GM12878 (cell line): ENCODE results near the gene ANKRD33. TPM values are rescaled to one million over a fixed set of nuclear protein-coding genes. Genes with fewer than 3 reads are reported as not detected.

ENCODE experiments used
- ATAC-seq: fragments of 200-7000 bp; cut with Tn5 transposase; 3 replicates; pipeline ENCODE4 v1.9.1; 2020; ENCODE audit warnings: mild to moderate bottlenecking, moderate library complexity
- BruUV-seq: library from RNA; stranded (reverse); fragments of 400-500 nt; replicated peaks from 2 replicates; lab custom pipeline; 2021; lab: Mats Ljungman, UMichigan
- CTCF ChIA-PET: fragments of 300-600 bp; sonication (Branson Sonifier 250); formaldehyde crosslinking; extraction: SDS; loops from one replicate; lab custom pipeline; 2021; ENCODE audit warnings: inconsistent platforms; lab: Yijun Ruan, JAX
- POLR2A ChIA-PET: fragments of 350-600 bp; formaldehyde crosslinking; extraction: SDS; loops from one replicate; lab custom pipeline; 2021; ENCODE audit warnings: inconsistent platforms; lab: Charles Lee
- RAD21 ChIA-PET: fragments of 300-600 bp; sonication (Branson Sonifier 250); formaldehyde crosslinking; loops from one replicate; lab custom pipeline; 2023; ENCODE audit warnings: antibody characterized with exemption; ENCODE audit not compliant: unreplicated experiment; lab: Charles Lee
- SMC1A ChIA-PET: fragments of 300-600 bp; sonication (Branson Sonifier 250); formaldehyde crosslinking; loops from one replicate; lab custom pipeline; 2023; ENCODE audit not compliant: unreplicated experiment, uncharacterized antibody; lab: Charles Lee
- DNase-seq: peaks from one replicate; pipeline ENCODE4 v3.0.0-alpha.2; 2011; ENCODE audit warnings: low read depth, low spot score
- FAIRE-seq: peaks from 3 replicates; lab custom pipeline; 2011; peaks lifted over from hg19 to GRCh38; lab: Jason Lieb, UNC
- H2AFZ ChIP-seq: 2 replicates; pipeline ENCODE4 v1.6.0; 2011; ENCODE audit warnings: low read depth, low read length, control low read depth; ENCODE audit not compliant: control insufficient read depth
- H3K27ac ChIP-seq: 2 replicates; pipeline ENCODE4 v1.5.1; 2011; ENCODE audit warnings: control low read depth; ENCODE audit not compliant: control insufficient read depth, insufficient read depth
- H3K27me3 ChIP-seq, 2 experiments: replicated peaks in 1 of 2; 2 replicates each; pipeline versions ENCODE4 v1.6.0 to v1.6.1; 2011; ENCODE audit warnings: low read length in 1 of 2; ENCODE audit not compliant: control insufficient read depth in 2 of 2, insufficient read depth in 2 of 2
- H3K36me3 ChIP-seq, 2 experiments: 2 replicates each; pipeline ENCODE4 v1.5.1; 2011; ENCODE audit warnings: low read length in 1 of 2; ENCODE audit not compliant: control insufficient read depth in 2 of 2, insufficient read depth in 2 of 2
- H3K4me1 ChIP-seq: 2 replicates; pipeline ENCODE4 v1.6.1; 2011; ENCODE audit warnings: mild to moderate bottlenecking, low read length, moderate library complexity, mixed read lengths; ENCODE audit not compliant: control insufficient read depth, insufficient read depth
- H3K4me2 ChIP-seq: 2 replicates; pipeline ENCODE4 v1.6.0; 2011; ENCODE audit warnings: control low read depth; ENCODE audit not compliant: control insufficient read depth, insufficient read depth
- H3K4me3 ChIP-seq: fragments of 200-600 bp; sonication (generic); 2 replicates; pipeline ENCODE4 v1.5.1; 2016
- H3K79me2 ChIP-seq: 2 replicates; pipeline ENCODE4 v1.6.0; 2011; ENCODE audit warnings: low read length; ENCODE audit not compliant: control insufficient read depth, insufficient read depth
- H3K9ac ChIP-seq: 2 replicates; pipeline ENCODE4 v1.8.0; 2011; ENCODE audit warnings: low read length, control low read depth, mixed read lengths; ENCODE audit not compliant: control insufficient read depth, insufficient read depth
- H3K9me3 ChIP-seq: replicated peaks from 3 replicates; pipeline ENCODE4 v1.5.1; 2011; ENCODE audit warnings: mild to moderate bottlenecking, low read length; ENCODE audit not compliant: control insufficient read depth, insufficient read depth
- H4K20me1 ChIP-seq: 2 replicates; pipeline ENCODE4 v1.6.0; 2011; ENCODE audit not compliant: control insufficient read depth, insufficient read depth
- BRCA1 ChIP-seq: IDR thresholded peaks from 2 replicates; pipeline ENCODE4 v1.6.1; 2011; ENCODE audit warnings: low read depth, low read length, improper control_type of control experiment
- CBX3 ChIP-seq: fragments of 200-600 bp; sonication (generic); IDR thresholded peaks from 2 replicates; pipeline ENCODE4 v1.6.1; 2016; ENCODE audit warnings: low read depth, borderline replicate concordance
- CHD1 ChIP-seq: IDR thresholded peaks from 2 replicates; pipeline ENCODE4 v1.6.1; 2012; ENCODE audit warnings: low read depth, low read length, improper control_type of control experiment
- CREM ChIP-seq: IDR thresholded peaks from 2 replicates; pipeline ENCODE4 v1.6.1; 2014; ENCODE audit warnings: antibody characterized with exemption, low read depth
- DPF2 ChIP-seq: fragments of 450-650 bp; IDR thresholded peaks from 2 replicates; pipeline ENCODE4 v1.6.1; 2017; ENCODE audit warnings: mild to moderate bottlenecking
- FOS ChIP-seq: IDR thresholded peaks from 3 replicates; pipeline ENCODE4 v1.6.1; 2011; ENCODE audit warnings: borderline replicate concordance; ENCODE audit not compliant: insufficient read length; ENCODE audit errors: extremely low read depth
- KLF5 ChIP-seq: fragments of 450-650 bp; IDR thresholded peaks from 2 replicates; pipeline ENCODE4 v1.6.1; 2014; ENCODE audit warnings: mild to moderate bottlenecking; ENCODE audit not compliant: partially characterized antibody
- RAD51 ChIP-seq: fragments of 450-650 bp; IDR thresholded peaks from 2 replicates; pipeline ENCODE4 v1.6.1; 2016; ENCODE audit warnings: moderate library complexity, mild to moderate bottlenecking, inconsistent platforms
- RELA ChIP-seq: fragments of 450-650 bp; IDR thresholded peaks from 2 replicates; pipeline ENCODE4 v1.8.0; 2014; ENCODE audit warnings: borderline replicate concordance; ENCODE audit not compliant: partially characterized antibody
- SP1 ChIP-seq: IDR thresholded peaks from one replicate; pipeline ENCODE4 v1.6.1; 2011; ENCODE audit warnings: low read depth, low read length
- STAT1 ChIP-seq: fragments of 450-650 bp; conservative IDR thresholded peaks from 2 replicates; pipeline ENCODE4 v1.6.1; 2014; ENCODE audit warnings: antibody characterized with exemption, mild to moderate bottlenecking
- TAF1 ChIP-seq: IDR thresholded peaks from 2 replicates; pipeline ENCODE4 v1.6.1; 2011; ENCODE audit warnings: mild to moderate bottlenecking, low read depth, low read length, borderline replicate concordance
- TARDBP ChIP-seq: IDR thresholded peaks from 2 replicates; pipeline ENCODE4 v1.6.1; 2016; ENCODE audit warnings: borderline replicate concordance
- ZBED1 ChIP-seq: IDR thresholded peaks from 2 replicates; pipeline ENCODE4 v1.6.1; 2016; ENCODE audit warnings: borderline replicate concordance
- ZNF384 ChIP-seq: IDR thresholded peaks from 2 replicates; pipeline ENCODE4 v1.6.1; 2012; ENCODE audit warnings: low read depth, mild to moderate bottlenecking, low read length, improper control_type of control experiment, borderline replicate concordance
- WGBS: methylation state at CpG from one replicate; pipeline ENCODE4 v1.1.6; 2016; ENCODE audit warnings: low lambda C conversion rate; ENCODE audit not compliant: insufficient replicate concordance, insufficient coverage; ENCODE audit errors: missing lambda C conversion rate; 5-methylcytosine and 5-hydroxymethylcytosine counted together
- in situ Hi-C: fragments of 300-500 bp; cut with MboI; formaldehyde crosslinking; loops from 9 replicates; pipeline ENCODE4 v1.14.3; 2018; ENCODE audit warnings: mixed read lengths
- intact Hi-C: fragments of 100-400 bp; cut with micrococcal nuclease; formaldehyde crosslinking; loops from one replicate; pipeline ENCODE4 v1.14.2; 2022; ENCODE audit not compliant: unreplicated experiment
- polyA plus RNA-seq, 11 experiments: library from polyadenylated mRNA; depleted of rRNA in 4 of 11; unstranded in 6 of 11; stranded (reverse) in 5 of 11; fragments of >200 nt; fragmentation: Nextera tagmentation in 4 of 11; fragmentation: Illumina TruSeq in 1 of 11; extraction: Ambion mirVana in 4 of 11; extraction: Trizol in 1 of 11; gene quantifications; 1 replicate in 1 of 11; 2 replicates in 10 of 11; pipeline versions ENCODE4 v1.2.1 to v1.2.3, GENCODE V29; 2011 to 2016; ENCODE audit warnings: inconsistent platforms in 2 of 11, missing spikeins in 2 of 11, low read depth in 1 of 11
- total RNA-seq, 4 experiments: library from RNA; depleted of rRNA in 3 of 4; stranded (reverse); fragments of >200 nt in 3 of 4; fragmentation: Illumina TruSeq in 1 of 4; extraction: Trizol in 1 of 4; gene quantifications; 2 replicates each; pipeline versions ENCODE4 v1.2.1 to v1.2.3, GENCODE V29; 2013 to 2021
- TF ChIP-seq, protein P1 (sequence below): IDR thresholded peaks from 2 replicates; pipeline ENCODE4 v1.6.1; 2011; ENCODE audit warnings: borderline replicate concordance, low read depth, mild to moderate bottlenecking, moderate library complexity, low read length; ENCODE audit not compliant: insufficient read depth, poor library complexity, severe bottlenecking
- TF ChIP-seq, protein P2 (sequence below): fragments of 450-650 bp; IDR thresholded peaks from 2 replicates; pipeline ENCODE4 v1.6.1; 2017; ENCODE audit warnings: mild to moderate bottlenecking, moderate library complexity
- TF ChIP-seq, protein P3 (sequence below): IDR thresholded peaks from 2 replicates; pipeline ENCODE4 v1.6.1; 2012; ENCODE audit warnings: low read length, inconsistent platforms
- TF ChIP-seq, protein P4 (sequence below): fragments of 450-650 bp; IDR thresholded peaks from 2 replicates; pipeline ENCODE4 v1.6.1; 2017; ENCODE audit warnings: borderline replicate concordance

ANKRD33 gene
- total and polyA plus RNA-seq, 10 of the 15 experiments (the other 5 are each of a cell fraction or from before 2014, with no cell fraction given), result not detected

DNA sequence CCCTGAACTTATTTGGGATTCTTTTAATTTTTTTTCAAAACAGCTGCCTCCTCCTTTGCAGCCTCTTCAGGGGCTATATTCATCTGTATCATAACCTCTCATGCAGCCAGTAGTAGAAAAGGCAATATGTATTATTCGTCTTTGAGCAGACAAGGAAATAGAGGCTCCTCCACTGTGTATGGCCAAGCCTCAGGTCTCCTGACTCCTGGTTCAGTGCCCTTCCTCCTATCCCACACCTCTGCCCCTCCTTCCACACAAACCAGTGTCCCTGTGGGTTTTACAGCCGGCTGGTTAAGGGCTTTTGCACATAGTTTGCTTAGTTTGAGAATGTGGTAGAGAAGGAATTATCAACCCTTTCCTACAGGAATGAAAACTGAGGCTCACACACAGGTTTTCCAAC lies 10.6 kb downstream of the ANKRD33 start:
- H3K27ac ChIP-seq, result no peak overlapping the region
- no peak overlapping the region for H3K4me3 ChIP-seq
- H3K4me2 ChIP-seq, result no peak overlapping the region
- no peaks in the 10 kb centered on the region for H3K79me2 ChIP-seq
- H2AFZ ChIP-seq, result no peak overlapping the region
- peaks cover 0 to 1% of the 10 kb centered on the region in 2 experiments; a peak in 1 of 4 replicates for H3K27me3 ChIP-seq
- RAD21 ChIA-PET, result no interaction called here
- CTCF ChIA-PET, result no interaction called here
- no peak for ATAC-seq
- no peak for DNase-seq
- intact Hi-C loops (no loop called here), in situ Hi-C loops (no loop called here)
- H3K36me3 ChIP-seq, result no peaks in the 10 kb centered on the region
- 3% methylated on average over 2 of the region's 2 CpGs for WGBS
- SMC1A ChIA-PET, result interaction anchor here (0.6 kb wide), 1 partner anchor 241 kb away, joined by 3 read pairs; no protein-coding TSS in a partner anchor
- no peaks in the 10 kb centered on the region for H3K4me1 ChIP-seq
- no peak for FAIRE-seq
- H3K9ac ChIP-seq, result no peak overlapping the region
- no peaks in the 10 kb centered on the region for H4K20me1 ChIP-seq
- POLR2A ChIA-PET, result no interaction called here
- H3K9me3 ChIP-seq, result no peaks in the 10 kb centered on the region
- no TSS peak for BruUV-seq
- TF ChIP-seq RAD51 (no peak), CHD1 (no peak), BRCA1 (no peak), DPF2 (no peak), ZBED1 (no peak), STAT1 (no peak), KLF5 (no peak), TAF1 (no peak), FOS (no peak), ZNF384 (no peak), SP1 (no peak), TARDBP (no peak), CBX3 (no peak), CREM (no peak), RELA (no peak)
- TF ChIP-seq, protein P1, sequence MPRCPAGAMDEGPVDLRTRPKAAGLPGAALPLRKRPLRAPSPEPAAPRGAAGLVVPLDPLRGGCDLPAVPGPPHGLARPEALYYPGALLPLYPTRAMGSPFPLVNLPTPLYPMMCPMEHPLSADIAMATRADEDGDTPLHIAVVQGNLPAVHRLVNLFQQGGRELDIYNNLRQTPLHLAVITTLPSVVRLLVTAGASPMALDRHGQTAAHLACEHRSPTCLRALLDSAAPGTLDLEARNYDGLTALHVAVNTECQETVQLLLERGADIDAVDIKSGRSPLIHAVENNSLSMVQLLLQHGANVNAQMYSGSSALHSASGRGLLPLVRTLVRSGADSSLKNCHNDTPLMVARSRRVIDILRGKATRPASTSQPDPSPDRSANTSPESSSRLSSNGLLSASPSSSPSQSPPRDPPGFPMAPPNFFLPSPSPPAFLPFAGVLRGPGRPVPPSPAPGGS, result no peak
- TF ChIP-seq, protein P2, sequence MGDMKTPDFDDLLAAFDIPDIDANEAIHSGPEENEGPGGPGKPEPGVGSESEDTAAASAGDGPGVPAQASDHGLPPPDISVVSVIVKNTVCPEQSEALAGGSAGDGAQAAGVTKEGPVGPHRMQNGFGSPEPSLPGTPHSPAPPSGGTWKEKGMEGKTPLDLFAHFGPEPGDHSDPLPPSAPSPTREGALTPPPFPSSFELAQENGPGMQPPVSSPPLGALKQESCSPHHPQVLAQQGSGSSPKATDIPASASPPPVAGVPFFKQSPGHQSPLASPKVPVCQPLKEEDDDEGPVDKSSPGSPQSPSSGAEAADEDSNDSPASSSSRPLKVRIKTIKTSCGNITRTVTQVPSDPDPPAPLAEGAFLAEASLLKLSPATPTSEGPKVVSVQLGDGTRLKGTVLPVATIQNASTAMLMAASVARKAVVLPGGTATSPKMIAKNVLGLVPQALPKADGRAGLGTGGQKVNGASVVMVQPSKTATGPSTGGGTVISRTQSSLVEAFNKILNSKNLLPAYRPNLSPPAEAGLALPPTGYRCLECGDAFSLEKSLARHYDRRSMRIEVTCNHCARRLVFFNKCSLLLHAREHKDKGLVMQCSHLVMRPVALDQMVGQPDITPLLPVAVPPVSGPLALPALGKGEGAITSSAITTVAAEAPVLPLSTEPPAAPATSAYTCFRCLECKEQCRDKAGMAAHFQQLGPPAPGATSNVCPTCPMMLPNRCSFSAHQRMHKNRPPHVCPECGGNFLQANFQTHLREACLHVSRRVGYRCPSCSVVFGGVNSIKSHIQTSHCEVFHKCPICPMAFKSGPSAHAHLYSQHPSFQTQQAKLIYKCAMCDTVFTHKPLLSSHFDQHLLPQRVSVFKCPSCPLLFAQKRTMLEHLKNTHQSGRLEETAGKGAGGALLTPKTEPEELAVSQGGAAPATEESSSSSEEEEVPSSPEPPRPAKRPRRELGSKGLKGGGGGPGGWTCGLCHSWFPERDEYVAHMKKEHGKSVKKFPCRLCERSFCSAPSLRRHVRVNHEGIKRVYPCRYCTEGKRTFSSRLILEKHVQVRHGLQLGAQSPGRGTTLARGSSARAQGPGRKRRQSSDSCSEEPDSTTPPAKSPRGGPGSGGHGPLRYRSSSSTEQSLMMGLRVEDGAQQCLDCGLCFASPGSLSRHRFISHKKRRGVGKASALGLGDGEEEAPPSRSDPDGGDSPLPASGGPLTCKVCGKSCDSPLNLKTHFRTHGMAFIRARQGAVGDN, result no peak
- TF ChIP-seq, protein P3, sequence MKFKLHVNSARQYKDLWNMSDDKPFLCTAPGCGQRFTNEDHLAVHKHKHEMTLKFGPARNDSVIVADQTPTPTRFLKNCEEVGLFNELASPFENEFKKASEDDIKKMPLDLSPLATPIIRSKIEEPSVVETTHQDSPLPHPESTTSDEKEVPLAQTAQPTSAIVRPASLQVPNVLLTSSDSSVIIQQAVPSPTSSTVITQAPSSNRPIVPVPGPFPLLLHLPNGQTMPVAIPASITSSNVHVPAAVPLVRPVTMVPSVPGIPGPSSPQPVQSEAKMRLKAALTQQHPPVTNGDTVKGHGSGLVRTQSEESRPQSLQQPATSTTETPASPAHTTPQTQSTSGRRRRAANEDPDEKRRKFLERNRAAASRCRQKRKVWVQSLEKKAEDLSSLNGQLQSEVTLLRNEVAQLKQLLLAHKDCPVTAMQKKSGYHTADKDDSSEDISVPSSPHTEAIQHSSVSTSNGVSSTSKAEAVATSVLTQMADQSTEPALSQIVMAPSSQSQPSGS, result no peak
- TF ChIP-seq, protein P4, sequence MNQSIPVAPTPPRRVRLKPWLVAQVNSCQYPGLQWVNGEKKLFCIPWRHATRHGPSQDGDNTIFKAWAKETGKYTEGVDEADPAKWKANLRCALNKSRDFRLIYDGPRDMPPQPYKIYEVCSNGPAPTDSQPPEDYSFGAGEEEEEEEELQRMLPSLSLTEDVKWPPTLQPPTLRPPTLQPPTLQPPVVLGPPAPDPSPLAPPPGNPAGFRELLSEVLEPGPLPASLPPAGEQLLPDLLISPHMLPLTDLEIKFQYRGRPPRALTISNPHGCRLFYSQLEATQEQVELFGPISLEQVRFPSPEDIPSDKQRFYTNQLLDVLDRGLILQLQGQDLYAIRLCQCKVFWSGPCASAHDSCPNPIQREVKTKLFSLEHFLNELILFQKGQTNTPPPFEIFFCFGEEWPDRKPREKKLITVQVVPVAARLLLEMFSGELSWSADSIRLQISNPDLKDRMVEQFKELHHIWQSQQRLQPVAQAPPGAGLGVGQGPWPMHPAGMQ, result no peak
